T47D (cell line): Measurements from ENCODE around the gene SVEP1.
"Not testable (repeated sequence)": the region's sequence is repeated elsewhere in the genome, so short reads cannot be mapped to it uniquely, and the experiment has no call there.

Experiments
- DNase-seq, 2 experiments: peaks; one replicate each; pipeline versions ENCODE4 v3.0.0 to v3.0.0-alpha.2; 2011 to 2012; ENCODE audit warnings: low read depth in 1 of 2, low spot score in 1 of 2
- JUND ChIP-seq: IDR thresholded peaks from 2 replicates; pipeline ENCODE4 v1.6.1; 2012; ENCODE audit warnings: low read depth
- in situ Hi-C: cut with HindIII; loops from 2 replicates; pipeline ENCODE4 v1.10.0; 2016; ENCODE audit warnings: low sequenced_read_pairs, low pct_unique_long_range_greater_than_20kb

SVEP1 gene

DNA sequence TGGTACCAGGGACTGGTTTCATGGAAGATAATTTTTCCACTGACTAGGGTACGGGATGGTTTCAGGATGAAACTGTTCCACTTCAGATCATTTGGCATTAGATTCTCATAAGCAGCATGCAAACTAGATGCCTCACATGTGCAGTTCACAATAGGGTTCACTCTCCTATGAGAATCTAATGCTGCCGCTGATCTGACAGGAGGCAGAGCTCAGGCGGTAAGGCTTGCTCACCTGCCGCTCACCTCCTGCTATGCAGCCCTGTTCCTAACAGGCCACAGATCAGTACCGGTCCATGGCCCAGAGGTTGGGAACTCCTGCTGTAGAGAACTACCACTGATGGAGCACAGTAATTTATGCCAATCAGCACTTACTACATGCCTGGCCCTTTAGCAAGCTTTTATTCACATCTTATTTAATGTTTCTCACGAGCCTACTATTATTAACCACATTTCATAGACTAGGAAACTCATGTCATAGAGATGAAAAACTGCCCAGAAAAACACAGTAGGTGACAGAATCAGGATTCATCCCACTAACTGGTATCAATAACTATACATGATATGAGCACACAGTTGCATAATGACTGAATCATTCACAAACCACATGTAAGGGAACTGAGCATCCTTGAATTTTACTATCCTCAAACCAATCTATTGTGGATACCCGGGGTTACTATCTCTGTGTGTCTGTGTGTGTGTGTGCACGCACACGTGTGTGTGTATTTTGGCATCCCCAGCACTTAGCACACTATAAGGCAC is 46.5 kb downstream of the SVEP1 start:
- no peak for DNase-seq
- in situ Hi-C loops, result no loop called here
- no peak for TF ChIP-seq JUND

DNA sequence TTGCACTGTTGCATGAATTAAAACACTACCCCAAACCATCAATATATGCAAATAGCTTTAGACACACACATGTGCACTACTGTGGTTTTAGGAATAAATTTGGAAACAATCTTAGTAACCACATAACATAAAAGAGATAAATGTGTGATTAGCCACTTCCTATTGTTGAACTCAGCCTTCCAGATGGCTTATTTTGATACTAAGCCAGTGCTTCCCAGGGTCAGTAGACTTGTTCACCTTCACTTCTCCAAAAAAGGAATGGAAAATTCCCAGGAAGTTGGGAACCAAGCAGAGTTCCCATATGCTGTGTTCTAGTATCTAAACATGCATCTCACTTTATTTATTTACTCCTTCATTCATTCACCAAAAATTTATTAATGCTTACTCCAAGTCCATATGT is 47.8 kb downstream of the SVEP1 start:
- in situ Hi-C loops, result no loop called here
- TF ChIP-seq JUND, result no peak

DNA sequence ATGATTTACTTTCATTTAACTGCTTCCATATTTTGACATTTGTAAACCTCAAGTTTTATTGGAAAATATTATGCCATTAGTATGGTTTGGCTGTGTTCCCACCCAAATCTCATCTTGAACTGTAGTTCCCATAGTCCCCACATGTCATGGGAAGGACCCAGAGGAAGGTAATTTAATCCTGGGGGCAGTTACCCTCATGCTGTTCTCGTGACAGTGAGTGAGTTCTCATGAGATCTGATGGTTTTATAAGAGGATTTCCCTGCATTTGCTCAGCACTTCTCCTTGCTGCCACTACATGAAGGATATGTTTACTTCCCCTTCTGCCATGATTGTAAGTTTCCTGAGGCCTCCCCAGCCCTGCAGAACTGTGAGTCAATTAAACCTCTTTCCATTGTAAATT is 48.3 kb downstream of the SVEP1 start:
- in situ Hi-C loops, DNase-seq: not testable (repeated sequence)

More for the DNA sequence above, 47.8 kb downstream of the SVEP1 start:
- DNase-seq, result no peak

DNA sequence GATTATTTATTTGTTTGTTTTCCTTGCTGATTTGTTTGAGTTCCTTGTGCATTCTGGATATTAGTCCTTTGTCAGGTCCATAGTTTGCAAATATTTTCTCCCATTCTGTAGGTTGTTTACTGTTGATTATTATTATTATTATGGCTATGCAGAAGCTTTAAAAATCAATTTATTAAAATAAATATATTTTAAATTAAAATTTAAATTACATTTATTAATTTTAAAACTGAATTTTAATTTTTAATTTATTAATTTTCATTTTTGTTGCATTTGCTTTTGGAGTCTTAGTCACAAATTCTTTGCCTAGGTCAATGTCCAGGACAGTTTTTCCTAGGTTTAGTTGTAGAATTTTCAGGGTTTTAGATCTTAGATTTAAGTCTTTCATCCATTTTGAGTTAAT is 50.9 kb downstream of the SVEP1 start:
- TF ChIP-seq JUND, result no peak
- in situ Hi-C loops, result no loop called here
- DNase-seq, result no peak

DNA sequence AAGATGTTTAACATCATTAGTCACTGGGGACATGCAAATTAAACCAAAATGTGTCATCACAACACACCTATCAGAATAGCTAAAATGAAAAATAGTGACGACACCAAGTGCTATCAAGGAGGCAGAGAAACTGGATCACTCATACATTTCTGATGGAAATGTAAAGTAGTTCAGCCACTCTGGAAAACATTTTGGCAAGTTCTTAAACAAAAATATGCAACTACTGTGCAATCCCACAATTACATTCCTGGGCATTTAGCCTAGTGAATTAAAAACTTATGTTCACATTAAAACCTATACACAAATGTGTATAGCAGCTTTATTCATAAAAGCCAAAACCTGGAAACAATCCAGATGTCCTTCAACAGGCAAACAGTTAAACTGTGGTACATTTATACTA is 53.1 kb downstream of the SVEP1 start:
- in situ Hi-C loops, result no loop called here
- no peak for DNase-seq
- TF ChIP-seq JUND, result no peak

DNA sequence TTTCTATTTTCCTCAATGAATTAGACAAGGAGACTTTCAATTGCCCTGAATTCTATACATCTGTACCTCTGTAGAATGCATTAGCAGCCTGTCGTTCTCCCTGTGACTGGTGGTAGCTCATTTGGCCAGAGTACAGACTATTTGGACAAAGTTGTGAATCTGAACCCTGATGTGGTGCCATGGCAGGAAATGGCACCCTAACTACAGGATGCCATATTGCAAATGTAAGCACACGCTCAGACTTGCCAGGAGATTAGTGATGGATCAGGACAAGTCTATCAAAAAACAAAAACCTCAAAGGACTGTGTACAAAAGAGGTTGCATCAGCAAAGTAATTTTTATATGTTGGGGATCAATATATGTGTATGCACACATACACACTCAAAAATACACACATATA is 58.3 kb downstream of the SVEP1 start:
- no peak for TF ChIP-seq JUND
- in situ Hi-C loops, result no loop called here
- DNase-seq, result no peak

DNA sequence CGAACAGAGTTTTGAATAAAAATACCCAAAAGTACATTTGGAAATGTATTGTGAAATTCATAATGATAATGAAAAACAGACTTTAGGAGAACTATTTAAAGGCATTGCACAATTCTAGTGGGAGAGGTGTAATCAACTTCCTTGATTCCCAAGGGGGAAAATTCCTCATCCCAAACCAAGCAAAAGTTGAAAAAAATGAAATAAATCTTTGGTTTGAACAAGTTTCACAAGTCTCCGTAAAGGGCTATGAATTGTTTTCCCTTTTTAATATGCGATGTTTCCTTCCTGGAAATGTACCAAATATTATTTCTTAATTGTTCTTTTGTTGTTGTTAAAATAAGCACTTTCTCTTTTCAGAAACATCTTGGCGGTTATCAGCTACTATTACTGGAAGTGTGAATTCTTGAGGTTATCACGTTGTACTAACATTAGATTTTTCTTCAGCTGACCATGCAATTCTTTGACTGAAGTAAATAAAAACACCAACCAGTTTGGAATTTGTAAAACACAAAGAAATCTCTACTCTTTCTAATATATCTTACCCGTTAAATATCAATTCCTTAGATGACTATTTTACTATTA is 59.3 kb downstream of the SVEP1 start:
- in situ Hi-C loops, result no loop called here
- no peak for TF ChIP-seq JUND
- no peak for DNase-seq

DNA sequence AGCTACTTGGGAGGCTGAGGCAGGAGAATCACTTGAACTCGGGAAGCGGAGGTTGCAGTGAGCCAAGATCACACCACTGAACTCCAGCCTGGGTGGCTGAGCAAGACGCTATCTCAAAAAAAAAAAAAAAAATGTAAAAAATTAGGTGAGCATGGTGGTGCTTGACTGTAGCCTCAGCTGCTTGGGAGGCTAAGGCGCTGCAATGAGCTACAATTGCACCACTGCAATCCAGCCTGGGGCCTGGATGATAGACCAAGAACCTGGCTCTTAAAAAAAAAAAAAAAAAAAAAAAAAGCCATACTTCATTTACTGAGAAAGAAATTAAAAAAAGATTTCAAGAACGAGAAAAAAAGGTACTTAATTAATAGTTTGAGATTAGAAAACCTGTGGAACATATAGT is 62.1 kb downstream of the SVEP1 start:
- in situ Hi-C loops, result no loop called here
- TF ChIP-seq JUND, result no peak
- no peak for DNase-seq

DNA sequence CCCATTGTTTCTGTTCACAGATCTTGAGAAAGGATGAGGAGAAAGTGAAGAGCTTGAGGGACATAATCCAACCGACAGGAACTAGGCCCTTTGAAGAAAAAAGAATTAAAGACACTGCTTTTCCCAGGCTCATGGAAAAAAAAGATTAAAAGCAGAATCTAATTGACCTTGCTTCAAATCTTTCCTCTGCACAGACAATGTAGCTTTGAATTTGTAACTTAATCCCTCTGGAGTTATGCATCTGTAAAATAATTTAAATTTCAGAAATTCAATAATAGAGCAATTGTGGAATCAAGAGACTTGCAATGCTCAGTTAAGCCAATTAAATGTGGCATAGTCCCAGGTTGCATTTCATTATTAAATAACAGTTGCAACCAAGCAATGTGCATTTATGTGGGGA is 64.6 kb downstream of the SVEP1 start:
- TF ChIP-seq JUND, result no peak
- in situ Hi-C loops, result no loop called here
- no peak for DNase-seq

DNA sequence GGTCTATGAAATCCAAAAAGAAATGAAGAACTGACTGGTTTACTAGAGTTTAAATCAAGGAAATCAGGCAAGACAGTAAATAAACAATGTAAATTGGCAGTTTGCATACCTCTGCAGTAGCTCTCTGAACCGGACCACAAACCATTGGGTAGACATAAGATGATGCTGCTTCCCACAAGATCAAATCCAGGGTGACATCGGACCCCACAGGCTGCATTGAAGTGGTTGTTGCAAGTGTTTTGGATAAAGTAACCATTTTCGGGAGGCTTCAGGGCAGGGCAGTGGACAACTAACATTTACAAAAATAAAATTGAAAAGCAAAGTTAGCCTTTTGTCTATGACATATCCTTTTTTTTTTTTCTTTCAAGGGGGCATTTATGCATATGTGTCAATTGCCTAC is 66.7 kb downstream of the SVEP1 start:
- no peak for TF ChIP-seq JUND
- in situ Hi-C loops, result no loop called here
- no peak for DNase-seq

DNA sequence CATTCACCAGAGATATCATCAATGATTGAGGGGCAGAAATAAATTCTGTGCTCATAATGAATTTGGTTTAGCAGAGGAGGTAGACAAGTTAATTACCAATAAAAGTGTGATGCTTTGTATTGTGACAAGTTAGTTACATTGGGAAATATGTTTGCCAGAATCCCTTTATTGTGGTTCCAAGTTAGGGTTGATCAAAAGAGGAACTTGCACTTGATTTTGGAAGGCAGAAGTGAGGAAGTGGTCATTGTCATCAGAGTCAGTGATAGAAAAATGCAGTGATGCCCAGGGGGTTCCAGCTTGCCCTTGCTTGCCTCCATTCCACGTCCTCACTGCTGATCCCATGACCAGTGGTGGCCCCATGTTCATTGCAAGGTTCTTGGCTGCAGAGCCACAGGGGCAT is 69.7 kb downstream of the SVEP1 start:
- DNase-seq, result no peak
- in situ Hi-C loops, result no loop called here

DNA sequence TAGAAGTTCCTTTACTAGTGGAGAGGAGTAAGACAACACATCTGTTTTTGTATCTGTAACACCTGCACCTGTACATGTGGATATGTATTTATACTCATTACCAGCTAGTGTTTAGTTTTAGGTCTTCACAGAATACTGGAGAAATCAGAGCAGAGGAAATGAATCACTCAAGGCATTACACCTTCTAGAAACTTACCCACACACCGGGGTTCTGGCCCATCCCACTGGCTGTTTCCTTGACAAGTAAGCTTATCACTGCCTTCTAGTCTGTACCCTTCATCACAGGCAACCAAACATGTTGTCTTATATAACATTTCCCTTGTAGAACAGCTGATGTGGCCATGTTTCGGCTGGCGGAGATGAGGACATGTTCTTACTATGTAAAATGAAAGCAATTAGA is 76.7 kb downstream of the SVEP1 start:
- in situ Hi-C loops, result no loop called here
- no peak for TF ChIP-seq JUND
- DNase-seq, result no peak

More for the DNA sequence above, 69.7 kb downstream of the SVEP1 start:
- no peak for TF ChIP-seq JUND

DNA sequence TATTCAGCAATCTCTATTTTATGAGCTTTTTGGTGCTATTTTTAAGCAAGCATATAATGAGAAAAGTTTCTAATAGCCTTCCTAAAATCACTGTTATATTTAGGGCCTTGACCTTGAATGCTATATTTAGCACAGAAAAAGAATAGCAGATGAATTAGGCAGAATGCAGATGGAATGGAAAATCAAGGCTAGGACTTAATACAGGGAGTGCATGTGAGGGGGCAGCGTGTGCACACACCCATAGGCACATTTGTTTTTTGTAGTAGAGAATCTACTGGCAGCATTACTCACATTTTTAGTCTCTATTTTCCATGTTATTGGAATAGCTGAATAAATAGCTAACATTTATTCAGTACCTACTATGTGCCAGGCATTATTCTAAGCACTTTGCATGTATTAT is 79.9 kb downstream of the SVEP1 start:
- TF ChIP-seq JUND, result no peak
- in situ Hi-C loops, result no loop called here
- DNase-seq, result no peak

DNA sequence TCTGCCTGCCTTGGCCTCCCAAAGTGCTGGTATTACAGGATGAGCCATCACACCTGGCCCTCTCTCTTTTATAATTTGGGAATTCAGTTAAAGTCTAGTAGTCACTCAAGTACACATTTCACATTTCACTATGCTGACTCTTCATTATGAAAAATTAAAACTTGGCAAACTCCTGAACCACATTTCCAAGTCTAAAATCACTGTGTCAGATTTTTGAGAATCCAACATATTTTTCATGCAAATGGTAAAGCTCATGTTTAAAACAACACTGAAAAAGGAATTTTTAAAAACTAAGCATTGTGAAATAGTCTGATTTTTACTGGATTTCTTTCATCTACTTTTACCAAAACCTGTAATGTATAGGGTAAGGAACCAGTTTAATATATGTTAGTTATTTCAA is 92.3 kb downstream of the SVEP1 start:
- TF ChIP-seq JUND, result no peak
- no peak for DNase-seq
- in situ Hi-C loops, result no loop called here
